GM23338 (cell line): ENCODE results near the gene KCNJ6. TPM values are rescaled to one million over a fixed set of nuclear protein-coding genes. Genes with fewer than 3 reads are reported as not detected.

Experiments used
- ATAC-seq: fragments of 200-7000 bp; cut with Tn5 transposase; 3 replicates; pipeline ENCODE4 v1.9.1; 2020
- DNase-seq: peaks from one replicate; pipeline ENCODE4 v3.0.0-alpha.2; 2015; ENCODE audit warnings: low spot score
- H2AFZ ChIP-seq: fragments of 200-600 bp; sonication (generic); 2 replicates; pipeline ENCODE4 v1.8.0; 2016; ENCODE audit warnings: antibody characterized with exemption, mild to moderate bottlenecking, moderate library complexity
- H3F3A ChIP-seq: fragments of 200-600 bp; sonication (generic); replicated peaks from 2 replicates; pipeline ENCODE4 v1.8.0; 2017; ENCODE audit warnings: antibody characterized with exemption, mixed run types, low read depth
- H3K27ac ChIP-seq: fragments of 200-600 bp; sonication (generic); 2 replicates; pipeline ENCODE4 v1.6.1; 2016; ENCODE audit warnings: low read depth
- H3K27me3 ChIP-seq: fragments of 200-600 bp; sonication (generic); 2 replicates; pipeline ENCODE4 v1.8.0; 2016; ENCODE audit warnings: mild to moderate bottlenecking, mixed run types, moderate library complexity; ENCODE audit not compliant: insufficient read depth
- H3K36me3 ChIP-seq: fragments of 200-600 bp; sonication (generic); 2 replicates; pipeline ENCODE4 v1.8.0; 2016; ENCODE audit warnings: mild to moderate bottlenecking; ENCODE audit not compliant: insufficient read depth
- H3K4me1 ChIP-seq: fragments of 200-600 bp; sonication (generic); 2 replicates; pipeline ENCODE4 v1.8.0; 2016; ENCODE audit warnings: mild to moderate bottlenecking, moderate library complexity; ENCODE audit not compliant: insufficient read depth
- H3K4me2 ChIP-seq: fragments of 200-600 bp; sonication (generic); 2 replicates; pipeline ENCODE4 v1.7.1; 2017; ENCODE audit warnings: mixed run types
- H3K4me3 ChIP-seq: fragments of 200-600 bp; sonication (generic); 2 replicates; pipeline ENCODE4 v1.6.1; 2016; ENCODE audit warnings: mixed run types
- H3K79me2 ChIP-seq: fragments of 200-600 bp; sonication (generic); replicated peaks from 2 replicates; pipeline ENCODE4 v1.8.0; 2017; ENCODE audit warnings: mild to moderate bottlenecking; ENCODE audit not compliant: insufficient read depth
- H3K9me2 ChIP-seq: fragments of 200-600 bp; sonication (generic); 2 replicates; pipeline ENCODE4 v1.8.0; 2017; ENCODE audit not compliant: insufficient read depth
- H4K20me1 ChIP-seq: fragments of 200-600 bp; sonication (generic); replicated peaks from 2 replicates; pipeline ENCODE4 v1.8.0; 2017; ENCODE audit warnings: mild to moderate bottlenecking; ENCODE audit not compliant: insufficient read depth
- H3K27ac Mint-ChIP-seq: 2 replicates; pipeline ENCODE4 v1.8.0; 2020; ENCODE audit warnings: inconsistent platforms, mild to moderate bottlenecking, moderate library complexity, mixed read lengths
- H3K27me3 Mint-ChIP-seq: 3 replicates; pipeline ENCODE4 v1.8.0; 2022; ENCODE audit warnings: low read depth, mild to moderate bottlenecking, moderate library complexity, mixed read lengths, inconsistent platforms; ENCODE audit not compliant: insufficient read depth, poor library complexity
- H3K36me3 Mint-ChIP-seq: 3 replicates; pipeline ENCODE4 v1.8.0; 2021; ENCODE audit warnings: low read depth, mild to moderate bottlenecking, inconsistent platforms, moderate library complexity, mixed read lengths
- H3K4me1 Mint-ChIP-seq: 3 replicates; pipeline ENCODE4 v1.8.0; 2020; ENCODE audit warnings: mild to moderate bottlenecking, inconsistent platforms, mixed read lengths
- H3K4me3 Mint-ChIP-seq: 3 replicates; pipeline ENCODE4 v1.8.0; 2021; ENCODE audit warnings: moderate library complexity, mild to moderate bottlenecking, inconsistent platforms, mixed read lengths
- H3K9me3 Mint-ChIP-seq: 3 replicates; pipeline ENCODE4 v1.8.0; 2020; ENCODE audit warnings: moderate library complexity, mild to moderate bottlenecking, inconsistent platforms, mixed read lengths
- EZH2 ChIP-seq: fragments of 200-600 bp; sonication (generic); IDR thresholded peaks from one replicate; pipeline ENCODE4 v1.8.0; 2017; ENCODE audit warnings: antibody characterized with exemption, mild to moderate bottlenecking, low read depth; ENCODE audit not compliant: unreplicated experiment
- NANOG ChIP-seq: IDR thresholded peaks from 2 replicates; pipeline ENCODE4 v1.6.1; 2016; ENCODE audit warnings: antibody characterized with exemption, borderline replicate concordance
- STAT1 ChIP-seq: IDR thresholded peaks from one replicate; pipeline ENCODE4 v1.6.1; 2016; ENCODE audit warnings: antibody characterized with exemption; ENCODE audit not compliant: unreplicated experiment
- ZNF114 ChIP-seq: fragments of 250-450 bp; sonication (Bioruptor Pico); IDR thresholded peaks from 2 replicates; pipeline ENCODE4 v1.5.0; 2020; ENCODE audit warnings: mild to moderate bottlenecking, moderate library complexity
- ZNF331 ChIP-seq: fragments of 250-450 bp; sonication (Bioruptor Pico); IDR thresholded peaks from 2 replicates; pipeline ENCODE4 v1.5.0; 2020; ENCODE audit warnings: low read depth, mild to moderate bottlenecking, moderate library complexity
- polyA plus RNA-seq: library from polyadenylated mRNA; unstranded; fragments of >200 nt; fragmentation: Nextera tagmentation; extraction: Ambion mirVana; gene quantifications from 2 replicates; pipeline ENCODE4 v1.2.1, GENCODE V29; 2016
- total RNA-seq: library from RNA; depleted of rRNA; stranded (reverse); fragments of >200 nt; shearing (Covaris generic); gene quantifications from 2 replicates; pipeline ENCODE4 v1.2.3, GENCODE V29; 2014
- TF ChIP-seq, protein P1 (sequence below): fragments of 250-450 bp; sonication (Bioruptor Pico); IDR thresholded peaks from 2 replicates; pipeline ENCODE4 v1.5.0; 2020; ENCODE audit warnings: mild to moderate bottlenecking, moderate library complexity
- TF ChIP-seq, protein P2 (sequence below), 2 experiments: fragments of 200-600 bp in 1 of 2; sonication (generic) in 1 of 2; conservative IDR thresholded peaks; 2 replicates each; pipeline versions ENCODE4 v1.5.1 to v1.6.1; 2016 to 2017; ENCODE audit warnings: antibody characterized with exemption in 2 of 2, low read depth in 2 of 2, mild to moderate bottlenecking in 2 of 2, moderate library complexity in 1 of 2

Gene KCNJ6
- total and polyA plus RNA-seq, 2 experiments from 2014 or later: 0.48 to 0.52 TPM

DNA sequence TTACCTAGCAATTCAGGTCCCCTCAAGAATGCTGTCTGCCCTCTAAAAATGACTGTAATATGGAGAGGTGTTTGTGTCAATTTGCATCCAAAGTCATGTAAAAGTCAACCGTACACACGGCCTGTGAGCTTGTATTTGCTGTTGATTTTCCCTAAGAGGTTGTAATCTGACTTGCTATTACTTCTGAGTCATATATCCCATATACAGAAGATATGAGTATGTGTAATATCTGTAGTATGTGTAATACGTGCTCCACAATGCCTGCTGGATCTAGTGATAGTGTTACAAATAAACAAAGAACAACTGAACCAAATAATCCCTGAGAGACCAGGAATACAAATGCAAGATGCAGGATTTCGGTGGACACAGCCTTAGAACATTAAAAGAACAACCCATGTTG, 1.4 kb upstream of the KCNJ6 start (continued):
- TF ChIP-seq, protein P1, sequence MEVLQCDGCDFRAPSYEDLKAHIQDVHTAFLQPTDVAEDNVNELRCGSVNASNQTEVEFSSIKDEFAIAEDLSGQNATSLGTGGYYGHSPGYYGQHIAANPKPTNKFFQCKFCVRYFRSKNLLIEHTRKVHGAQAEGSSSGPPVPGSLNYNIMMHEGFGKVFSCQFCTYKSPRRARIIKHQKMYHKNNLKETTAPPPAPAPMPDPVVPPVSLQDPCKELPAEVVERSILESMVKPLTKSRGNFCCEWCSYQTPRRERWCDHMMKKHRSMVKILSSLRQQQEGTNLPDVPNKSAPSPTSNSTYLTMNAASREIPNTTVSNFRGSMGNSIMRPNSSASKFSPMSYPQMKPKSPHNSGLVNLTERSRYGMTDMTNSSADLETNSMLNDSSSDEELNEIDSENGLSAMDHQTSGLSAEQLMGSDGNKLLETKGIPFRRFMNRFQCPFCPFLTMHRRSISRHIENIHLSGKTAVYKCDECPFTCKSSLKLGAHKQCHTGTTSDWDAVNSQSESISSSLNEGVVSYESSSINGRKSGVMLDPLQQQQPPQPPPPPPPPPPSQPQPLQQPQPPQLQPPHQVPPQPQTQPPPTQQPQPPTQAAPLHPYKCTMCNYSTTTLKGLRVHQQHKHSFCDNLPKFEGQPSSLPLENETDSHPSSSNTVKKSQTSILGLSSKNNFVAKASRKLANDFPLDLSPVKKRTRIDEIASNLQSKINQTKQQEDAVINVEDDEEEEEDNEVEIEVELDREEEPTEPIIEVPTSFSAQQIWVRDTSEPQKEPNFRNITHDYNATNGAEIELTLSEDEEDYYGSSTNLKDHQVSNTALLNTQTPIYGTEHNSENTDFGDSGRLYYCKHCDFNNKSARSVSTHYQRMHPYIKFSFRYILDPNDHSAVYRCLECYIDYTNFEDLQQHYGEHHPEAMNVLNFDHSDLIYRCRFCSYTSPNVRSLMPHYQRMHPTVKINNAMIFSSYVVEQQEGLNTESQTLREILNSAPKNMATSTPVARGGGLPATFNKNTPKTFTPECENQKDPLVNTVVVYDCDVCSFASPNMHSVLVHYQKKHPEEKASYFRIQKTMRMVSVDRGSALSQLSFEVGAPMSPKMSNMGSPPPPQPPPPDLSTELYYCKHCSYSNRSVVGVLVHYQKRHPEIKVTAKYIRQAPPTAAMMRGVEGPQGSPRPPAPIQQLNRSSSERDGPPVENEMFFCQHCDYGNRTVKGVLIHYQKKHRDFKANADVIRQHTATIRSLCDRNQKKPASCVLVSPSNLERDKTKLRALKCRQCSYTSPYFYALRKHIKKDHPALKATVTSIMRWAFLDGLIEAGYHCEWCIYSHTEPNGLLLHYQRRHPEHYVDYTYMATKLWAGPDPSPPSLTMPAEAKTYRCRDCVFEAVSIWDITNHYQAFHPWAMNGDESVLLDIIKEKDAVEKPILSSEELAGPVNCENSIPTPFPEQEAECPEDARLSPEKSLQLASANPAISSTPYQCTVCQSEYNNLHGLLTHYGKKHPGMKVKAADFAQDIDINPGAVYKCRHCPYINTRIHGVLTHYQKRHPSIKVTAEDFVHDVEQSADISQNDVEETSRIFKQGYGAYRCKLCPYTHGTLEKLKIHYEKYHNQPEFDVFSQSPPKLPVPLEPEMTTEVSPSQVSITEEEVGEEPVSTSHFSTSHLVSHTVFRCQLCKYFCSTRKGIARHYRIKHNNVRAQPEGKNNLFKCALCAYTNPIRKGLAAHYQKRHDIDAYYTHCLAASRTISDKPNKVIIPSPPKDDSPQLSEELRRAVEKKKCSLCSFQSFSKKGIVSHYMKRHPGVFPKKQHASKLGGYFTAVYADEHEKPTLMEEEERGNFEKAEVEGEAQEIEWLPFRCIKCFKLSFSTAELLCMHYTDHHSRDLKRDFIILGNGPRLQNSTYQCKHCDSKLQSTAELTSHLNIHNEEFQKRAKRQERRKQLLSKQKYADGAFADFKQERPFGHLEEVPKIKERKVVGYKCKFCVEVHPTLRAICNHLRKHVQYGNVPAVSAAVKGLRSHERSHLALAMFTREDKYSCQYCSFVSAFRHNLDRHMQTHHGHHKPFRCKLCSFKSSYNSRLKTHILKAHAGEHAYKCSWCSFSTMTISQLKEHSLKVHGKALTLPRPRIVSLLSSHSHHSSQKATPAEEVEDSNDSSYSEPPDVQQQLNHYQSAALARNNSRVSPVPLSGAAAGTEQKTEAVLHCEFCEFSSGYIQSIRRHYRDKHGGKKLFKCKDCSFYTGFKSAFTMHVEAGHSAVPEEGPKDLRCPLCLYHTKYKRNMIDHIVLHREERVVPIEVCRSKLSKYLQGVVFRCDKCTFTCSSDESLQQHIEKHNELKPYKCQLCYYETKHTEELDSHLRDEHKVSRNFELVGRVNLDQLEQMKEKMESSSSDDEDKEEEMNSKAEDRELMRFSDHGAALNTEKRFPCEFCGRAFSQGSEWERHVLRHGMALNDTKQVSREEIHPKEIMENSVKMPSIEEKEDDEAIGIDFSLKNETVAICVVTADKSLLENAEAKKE (CRISPR knock-in tag): no peak

DNA sequence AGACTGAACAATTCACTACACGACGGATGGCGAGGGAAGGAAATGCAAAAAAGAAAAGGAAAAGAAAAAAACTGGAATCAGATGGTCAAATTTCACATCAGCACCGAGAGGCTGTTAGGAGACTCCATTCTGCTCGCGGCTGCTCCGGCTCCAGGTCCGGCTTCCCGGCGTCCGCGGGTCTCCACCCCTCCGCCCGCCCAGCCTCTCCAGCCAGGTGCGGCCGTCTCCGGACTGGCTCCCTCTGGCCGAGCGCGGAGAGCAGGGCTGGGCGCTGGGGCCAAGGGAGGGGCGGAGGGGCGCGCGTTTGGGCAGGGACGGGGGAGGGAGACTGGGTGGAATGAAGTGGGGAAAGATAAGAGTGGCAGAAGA, 332 bp downstream of the KCNJ6 start:
- TF ChIP-seq ZNF331: no peak
- TF ChIP-seq ZNF114 (CRISPR knock-in tag): no peak
- no peak for TF ChIP-seq STAT1
- TF ChIP-seq, protein P2, sequence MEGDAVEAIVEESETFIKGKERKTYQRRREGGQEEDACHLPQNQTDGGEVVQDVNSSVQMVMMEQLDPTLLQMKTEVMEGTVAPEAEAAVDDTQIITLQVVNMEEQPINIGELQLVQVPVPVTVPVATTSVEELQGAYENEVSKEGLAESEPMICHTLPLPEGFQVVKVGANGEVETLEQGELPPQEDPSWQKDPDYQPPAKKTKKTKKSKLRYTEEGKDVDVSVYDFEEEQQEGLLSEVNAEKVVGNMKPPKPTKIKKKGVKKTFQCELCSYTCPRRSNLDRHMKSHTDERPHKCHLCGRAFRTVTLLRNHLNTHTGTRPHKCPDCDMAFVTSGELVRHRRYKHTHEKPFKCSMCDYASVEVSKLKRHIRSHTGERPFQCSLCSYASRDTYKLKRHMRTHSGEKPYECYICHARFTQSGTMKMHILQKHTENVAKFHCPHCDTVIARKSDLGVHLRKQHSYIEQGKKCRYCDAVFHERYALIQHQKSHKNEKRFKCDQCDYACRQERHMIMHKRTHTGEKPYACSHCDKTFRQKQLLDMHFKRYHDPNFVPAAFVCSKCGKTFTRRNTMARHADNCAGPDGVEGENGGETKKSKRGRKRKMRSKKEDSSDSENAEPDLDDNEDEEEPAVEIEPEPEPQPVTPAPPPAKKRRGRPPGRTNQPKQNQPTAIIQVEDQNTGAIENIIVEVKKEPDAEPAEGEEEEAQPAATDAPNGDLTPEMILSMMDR (conservative IDR thresholded peaks at IDR 0.05; ENCODE audit: low read depth in 2 of 2): no peak
- no peak for TF ChIP-seq EZH2
- TF ChIP-seq NANOG: no peak

More for the DNA sequence above, 332 bp downstream of the KCNJ6 start:
- Mint-ChIP-seq H3K4me1 (peaks cover 29% of the 10 kb centered on the region), H3K4me3 (peak overlapping the region; percentile 75), H3K36me3 (no peaks in the 10 kb centered on the region; the same call in 2 of the 3 replicates), H3K27me3 (peaks cover 25% of the 10 kb centered on the region), H3K27ac (no peak overlapping the region), H3K9me3 (no peaks in the 10 kb centered on the region; the same call in 2 of the 3 replicates)
- H3K4me3 ChIP-seq: peak overlapping the region; percentile 77
- H2AFZ ChIP-seq: peak overlapping the region; percentile 100
- H3K4me1 ChIP-seq: peaks cover 22% of the 10 kb centered on the region
- no peaks in the 10 kb centered on the region for H3F3A ChIP-seq
- H3K27me3 ChIP-seq: peaks cover 17% of the 10 kb centered on the region
- ATAC-seq (peak; percentile 77), DNase-seq (peak; percentile 75)
- no peaks in the 10 kb centered on the region for H3K36me3 ChIP-seq
- H3K9me2 ChIP-seq: no peaks in the 10 kb centered on the region; the same call in 1 of the 2 replicates
- H3K27ac ChIP-seq: no peak overlapping the region
- no peaks in the 10 kb centered on the region for H3K79me2 ChIP-seq
- H4K20me1 ChIP-seq: 0 out of 2 replicates have a peak, but pooled peaks cover 3% of the 10 kb centered on the region
- peak overlapping the region; percentile 90 for H3K4me2 ChIP-seq
